GM21529 (cell line): Measurements from ENCODE around the gene DOCK2.
A peak's percentile ranks its signal among the peaks of the same experiment; 100 is the strongest.
"Not testable (repeated sequence)": the region's sequence is repeated elsewhere in the genome, so short reads cannot be mapped to it uniquely, and the experiment has no call there.

Experiments
- ATAC-seq: cut with Tn5 transposase; IDR thresholded peaks from one replicate; pipeline ENCODE4 v1.9.1; 2021; ENCODE audit not compliant: unreplicated experiment

DOCK2 gene

GRCh38 chr5:169753795-169754194 is 116.7 kb downstream of the DOCK2 start:
- ATAC-seq = no peak

GRCh38 chr5:169754737-169755136 is 117.7 kb downstream of the DOCK2 start:
- ATAC-seq = no peak

GRCh38 chr5:169756071-169756765 is 119.1 kb downstream of the DOCK2 start:
- ATAC-seq = no peak

- ATAC-seq = no peak
Measured at GRCh38 chr5:169757016-169757415, 119.9 kb downstream of the DOCK2 start.

DNA sequence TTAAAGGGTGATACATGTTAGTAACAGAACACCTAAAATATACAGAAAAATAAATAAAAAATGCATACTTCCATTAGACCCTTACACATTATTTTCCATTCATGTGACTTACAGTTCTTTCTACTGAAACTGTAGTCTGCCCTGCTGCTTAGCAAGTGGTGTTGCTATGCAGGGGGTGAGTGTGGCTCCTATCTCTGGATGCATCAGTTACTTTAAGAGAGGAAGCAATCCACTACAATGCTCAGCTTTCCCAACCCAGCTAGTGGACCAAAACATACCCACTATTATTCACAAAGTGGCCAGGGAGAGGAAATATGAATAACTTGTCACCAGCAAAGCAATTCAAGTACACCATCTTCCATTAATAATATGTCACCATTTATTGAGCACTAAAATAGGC is 121.8 kb downstream of the DOCK2 start:
- ATAC-seq = no peak

GRCh38 chr5:169760229-169760628 is 123.2 kb downstream of the DOCK2 start:
- no peak for ATAC-seq

- no peak for ATAC-seq
Measured at GRCh38 chr5:169762338-169763095, 125.4 kb downstream of the DOCK2 start.

GRCh38 chr5:169763376-169764017 is 126.4 kb downstream of the DOCK2 start:
- peak; percentile 73 for ATAC-seq

- ATAC-seq = no peak
Measured at GRCh38 chr5:169764018-169764378, 126.9 kb downstream of the DOCK2 start.

GRCh38 chr5:169765176-169765996 is 128.3 kb downstream of the DOCK2 start:
- no peak for ATAC-seq

GRCh38 chr5:169766943-169767342 is 129.9 kb downstream of the DOCK2 start:
- not testable (repeated sequence) for ATAC-seq

DNA sequence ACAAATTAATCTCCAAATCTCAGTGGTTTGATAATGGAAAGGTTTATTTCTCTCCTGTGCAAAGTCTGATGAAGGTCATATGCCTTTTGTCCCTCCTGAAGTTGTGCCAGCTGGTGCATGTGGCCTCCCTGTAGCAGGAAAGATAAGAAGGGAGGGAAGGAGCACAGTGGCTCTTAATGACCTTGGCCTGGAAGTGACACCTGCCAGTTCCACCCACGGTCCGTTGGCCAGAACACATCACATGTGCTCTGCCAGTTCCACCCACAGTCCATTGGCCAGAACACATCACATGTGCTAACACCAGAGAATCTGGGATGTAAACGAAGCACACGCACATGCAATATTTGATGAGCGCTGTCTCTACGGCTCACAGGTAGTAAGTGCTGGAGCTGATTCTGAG is 130.9 kb downstream of the DOCK2 start:
- no peak for ATAC-seq

DNA sequence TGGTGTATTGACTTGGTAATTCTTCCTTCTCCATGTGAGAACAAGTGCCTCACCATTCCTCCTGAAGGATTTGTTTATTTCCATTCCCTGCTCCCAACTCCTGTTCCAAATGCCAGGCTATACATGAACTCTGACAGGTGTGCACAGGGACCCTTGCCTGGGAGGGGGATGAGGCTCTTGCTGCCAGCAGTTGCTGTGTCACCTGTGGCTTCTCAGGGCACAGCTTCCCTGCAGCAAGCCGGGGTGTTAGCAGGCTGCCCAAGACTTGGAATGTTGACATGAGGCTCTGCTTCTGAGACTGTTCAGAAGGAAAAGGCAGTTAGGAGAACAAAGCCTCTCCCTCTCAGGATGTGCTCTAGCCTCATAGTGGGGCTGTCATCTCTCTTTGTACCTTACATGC is 131.3 kb downstream of the DOCK2 start:
- ATAC-seq = no peak

DNA sequence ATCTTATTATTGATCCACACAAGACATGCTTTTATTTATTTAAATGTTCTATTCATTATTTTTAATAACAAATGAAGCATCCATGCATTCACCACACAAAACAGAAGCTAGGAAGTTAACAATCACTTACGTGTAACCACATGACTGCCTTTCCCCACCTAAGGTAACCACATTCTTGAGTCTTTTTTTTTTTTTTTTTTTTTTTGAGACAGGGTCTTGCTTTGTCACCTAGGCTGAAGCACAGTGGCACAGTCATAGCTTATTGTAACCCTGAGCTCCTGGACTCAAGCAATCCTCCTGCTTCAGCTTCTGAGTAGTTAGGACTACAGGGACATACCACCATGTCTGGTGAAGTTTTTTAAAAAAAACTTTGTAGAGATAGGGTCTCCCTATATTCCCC is 133.0 kb downstream of the DOCK2 start:
- ATAC-seq = no peak

- no peak for ATAC-seq
Measured at GRCh38 chr5:169772256-169772655, 135.2 kb downstream of the DOCK2 start.

DNA sequence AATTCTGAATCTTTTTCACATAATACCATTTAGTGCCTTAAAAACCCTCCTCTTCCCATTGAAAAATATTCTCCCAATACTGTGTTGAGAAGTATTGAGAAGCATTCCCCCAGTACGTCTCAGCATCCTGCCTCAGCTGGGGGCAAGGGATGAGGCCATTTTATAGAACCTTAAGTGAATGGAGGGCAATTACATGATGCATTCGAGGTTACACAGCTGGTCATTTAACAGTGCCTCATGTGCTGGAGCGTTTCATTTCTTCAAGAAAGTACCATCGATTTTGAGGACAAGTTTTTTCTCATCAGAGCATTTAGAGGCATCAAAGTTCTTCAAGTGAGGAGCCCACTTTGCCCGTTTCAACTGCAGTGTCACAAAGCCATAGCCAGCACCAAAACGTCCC is 135.6 kb downstream of the DOCK2 start:
- ATAC-seq = no peak

DNA sequence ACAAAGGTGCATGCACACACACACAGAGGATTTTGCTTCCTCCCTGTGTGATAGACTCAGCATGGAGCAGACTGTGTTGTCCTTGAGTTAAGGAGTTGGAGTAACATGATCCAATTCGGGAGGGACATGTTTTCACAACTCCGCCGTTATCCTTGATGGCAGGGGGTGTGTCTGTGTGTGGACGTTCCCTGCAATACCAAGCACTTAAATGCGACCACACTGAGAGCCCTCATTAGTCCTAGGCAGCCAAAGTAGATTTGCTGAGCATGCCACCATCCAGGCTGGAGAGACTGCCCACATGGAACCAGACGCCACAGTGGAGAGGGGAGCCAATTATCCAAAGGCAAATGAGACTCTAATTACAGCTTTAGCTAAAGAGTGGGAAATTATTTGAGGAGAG is 140.1 kb downstream of the DOCK2 start:
- no peak for ATAC-seq

- ATAC-seq = peak; percentile 92
Measured at GRCh38 chr5:169778622-169779596, 141.8 kb downstream of the DOCK2 start.

DNA sequence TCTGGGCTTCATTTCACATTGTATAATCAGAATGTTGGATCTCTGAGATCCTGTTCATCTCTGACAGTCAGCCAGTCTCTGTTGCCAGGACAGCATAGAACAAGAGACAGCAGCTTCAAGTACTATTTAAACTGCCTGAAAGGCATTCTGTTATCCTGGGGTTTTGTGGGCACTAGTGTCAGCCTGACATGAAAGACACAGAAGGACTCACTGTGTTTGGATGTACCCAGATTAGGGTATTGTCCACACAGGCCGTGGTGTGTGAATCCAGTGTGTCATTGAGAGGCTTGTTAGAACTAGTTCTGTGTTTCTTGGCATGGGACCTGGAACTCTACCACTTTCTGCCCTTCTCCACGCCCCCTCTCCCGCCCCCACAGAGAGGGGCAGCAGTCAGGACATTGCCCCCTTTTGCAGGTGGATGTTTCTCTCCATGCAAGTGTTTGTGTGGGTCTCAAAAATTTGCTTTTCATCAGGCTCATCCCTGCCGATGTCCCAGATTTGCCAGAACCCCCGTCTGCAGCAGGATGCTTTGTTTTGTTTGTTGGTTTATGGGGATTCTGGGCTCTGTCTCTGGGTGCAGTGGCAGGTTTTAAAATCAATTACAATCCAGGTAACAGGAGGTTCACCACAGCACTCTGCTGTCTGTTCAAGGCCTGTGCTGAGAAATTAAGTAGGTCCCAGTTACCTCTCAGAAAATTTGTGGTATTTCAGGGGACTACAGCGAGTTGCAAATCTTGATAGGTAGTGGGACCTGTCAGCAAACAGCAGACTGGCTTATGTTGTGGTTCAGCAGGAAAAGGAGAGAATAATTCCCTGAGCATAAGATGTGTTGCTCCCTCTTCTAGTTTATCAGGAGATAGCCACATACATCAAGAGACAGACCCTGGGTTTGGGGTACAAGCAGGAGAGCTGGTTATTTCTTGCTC is 144.6 kb downstream of the DOCK2 start:
- no peak for ATAC-seq
